GM19328 (cell line): Measurements from ENCODE around the gene DDX42.
"Not testable (repeated sequence)": the region's sequence is repeated elsewhere in the genome, so short reads cannot be mapped to it uniquely, and the experiment has no call there.

Experiments
- ATAC-seq: cut with Tn5 transposase; IDR thresholded peaks from one replicate; pipeline ENCODE4 v1.9.1; 2021; ENCODE audit warnings: mild to moderate bottlenecking, moderate library complexity; ENCODE audit not compliant: unreplicated experiment

DDX42 gene

GRCh38 chr17:63837480-63837879 is 63.5 kb downstream of the DDX42 start:
- no peak for ATAC-seq

GRCh38 chr17:63837962-63838600 is 64.1 kb downstream of the DDX42 start:
- no peak for ATAC-seq

DNA sequence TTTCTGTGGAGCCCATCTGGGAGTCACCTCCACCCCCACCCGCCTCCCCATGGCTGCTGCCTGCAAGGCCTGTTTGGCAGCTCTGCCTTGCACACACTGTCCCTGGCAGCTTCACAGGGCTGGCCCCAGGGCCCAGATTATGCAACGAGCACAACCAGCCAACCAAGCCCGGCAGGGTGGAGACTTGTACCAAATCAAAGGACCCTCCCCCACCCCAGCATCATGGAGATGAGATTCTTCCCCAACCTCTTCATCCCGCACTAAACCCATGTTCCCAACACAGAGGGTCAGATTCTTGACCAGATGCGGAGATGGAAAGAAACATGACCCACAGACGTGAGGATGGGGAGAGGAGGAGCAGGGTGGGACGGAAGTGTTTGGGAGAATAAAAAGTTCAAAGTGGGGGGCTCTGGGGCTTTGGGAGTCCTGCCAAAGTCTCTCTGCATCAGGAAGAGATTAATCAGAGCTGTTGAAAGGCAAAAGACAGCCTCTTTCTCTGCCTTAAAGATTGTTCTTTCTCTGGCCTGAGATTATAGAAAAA is 64.7 kb downstream of the DDX42 start:
- ATAC-seq: no peak

DNA sequence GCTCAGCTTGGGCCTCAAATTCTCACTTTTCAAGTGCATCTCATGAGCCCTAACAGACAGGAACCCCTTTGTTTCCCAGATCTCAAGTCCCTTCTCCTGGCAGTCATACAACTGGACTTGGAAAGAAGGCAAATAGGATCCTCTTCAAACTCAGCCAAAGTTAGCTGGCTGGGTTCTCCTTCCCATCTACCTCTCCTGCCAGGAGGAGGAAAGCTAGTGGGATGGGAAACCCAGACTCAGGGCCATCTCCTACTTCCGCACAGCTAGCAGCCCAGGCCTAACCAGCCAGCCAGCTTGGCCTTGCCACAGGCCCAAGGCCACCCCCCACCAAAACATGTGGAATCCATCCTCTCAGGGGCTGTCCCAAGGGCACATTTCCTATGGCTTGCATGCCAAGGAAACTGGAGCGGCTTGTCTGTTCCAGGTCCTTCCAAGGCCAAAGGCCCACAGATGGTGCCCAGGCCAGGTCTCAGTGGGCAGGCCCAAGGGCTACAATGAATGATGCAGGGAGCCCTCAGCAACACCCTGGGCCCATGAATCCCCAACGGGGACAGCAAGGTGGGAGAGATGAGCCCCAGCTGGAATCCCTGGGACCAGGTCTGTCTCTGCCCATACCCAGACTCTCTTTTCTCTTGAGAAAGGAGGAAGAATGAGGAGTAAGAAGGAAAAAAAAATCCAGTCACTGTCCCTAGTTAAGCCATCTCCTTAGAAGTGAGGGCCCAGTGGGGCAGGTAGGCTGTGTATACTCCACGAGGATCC is 66.8 kb downstream of the DDX42 start:
- ATAC-seq: no peak

- ATAC-seq: no peak
These were observed 67.6 kb downstream of the DDX42 start for GRCh38 chr17:63841350-63842172.

DNA sequence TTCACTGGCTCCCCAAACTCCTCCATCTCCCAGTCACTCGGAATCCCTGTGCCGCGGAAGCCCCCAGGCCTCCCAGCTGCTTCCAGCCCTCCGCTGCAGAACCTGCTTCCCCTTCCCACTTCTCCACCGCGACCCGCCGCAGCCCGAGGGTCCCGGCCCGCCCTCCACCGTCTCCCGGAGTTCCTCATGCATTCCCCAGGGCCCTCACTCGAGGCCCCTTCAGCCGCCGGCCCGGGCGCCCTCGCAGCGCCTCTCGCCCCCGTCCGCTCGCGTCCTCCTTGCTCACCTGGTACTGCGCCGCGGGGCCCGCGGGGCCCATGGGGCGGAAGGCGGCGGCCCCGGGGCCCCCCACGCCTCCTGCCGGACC is 68.2 kb downstream of the DDX42 start:
- peak; percentile 25 for ATAC-seq

DNA sequence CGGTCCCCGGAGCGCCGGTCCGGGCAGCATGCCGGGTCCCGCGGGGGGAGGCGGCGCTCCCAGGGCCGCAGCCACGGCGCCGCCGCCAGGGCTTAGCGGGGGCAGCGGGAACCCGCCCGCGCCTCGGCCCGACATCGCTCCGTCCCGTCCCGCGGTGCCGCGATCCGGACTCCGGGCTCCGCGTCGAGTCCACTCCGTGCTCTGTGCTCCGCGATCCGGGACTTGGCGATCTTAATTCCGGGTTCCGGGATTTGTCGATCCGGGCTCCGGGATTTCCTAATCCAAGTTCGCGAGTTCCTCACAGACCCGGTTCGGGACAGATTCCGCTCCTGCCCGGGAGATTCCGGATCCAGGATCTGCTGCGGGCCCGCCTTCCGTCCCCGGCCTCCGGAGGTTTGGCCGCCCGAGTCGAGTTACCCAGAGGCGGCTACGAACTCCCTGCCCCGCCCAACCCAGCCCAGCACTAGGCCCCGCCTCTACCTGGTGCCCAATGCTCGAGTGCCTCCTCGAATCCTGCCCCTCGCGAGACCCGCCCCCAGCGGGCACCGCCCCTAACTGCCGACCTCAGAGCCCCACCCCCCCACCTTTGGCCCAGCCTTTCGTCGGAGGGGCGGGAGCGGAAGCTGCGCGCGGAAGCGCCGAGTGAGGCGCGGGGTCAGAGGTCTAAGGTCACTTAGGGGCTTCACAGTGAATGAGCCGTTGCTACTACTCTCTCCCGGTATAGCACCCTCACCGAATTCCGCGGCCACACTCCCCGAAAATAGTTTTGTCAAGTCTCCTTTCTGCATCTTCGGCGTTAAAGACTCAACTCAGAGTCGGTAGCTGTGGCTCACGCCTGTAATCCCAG is 68.8 kb downstream of the DDX42 start, which contains the start of gene SMARCD2:
Gene SMARCD2, minus strand, starts transcription at position 146 of the 847 bp plus-strand sequence. Its CDS starts 11 bp downstream, at position 135.
- ATAC-seq: peak; percentile 73

DNA sequence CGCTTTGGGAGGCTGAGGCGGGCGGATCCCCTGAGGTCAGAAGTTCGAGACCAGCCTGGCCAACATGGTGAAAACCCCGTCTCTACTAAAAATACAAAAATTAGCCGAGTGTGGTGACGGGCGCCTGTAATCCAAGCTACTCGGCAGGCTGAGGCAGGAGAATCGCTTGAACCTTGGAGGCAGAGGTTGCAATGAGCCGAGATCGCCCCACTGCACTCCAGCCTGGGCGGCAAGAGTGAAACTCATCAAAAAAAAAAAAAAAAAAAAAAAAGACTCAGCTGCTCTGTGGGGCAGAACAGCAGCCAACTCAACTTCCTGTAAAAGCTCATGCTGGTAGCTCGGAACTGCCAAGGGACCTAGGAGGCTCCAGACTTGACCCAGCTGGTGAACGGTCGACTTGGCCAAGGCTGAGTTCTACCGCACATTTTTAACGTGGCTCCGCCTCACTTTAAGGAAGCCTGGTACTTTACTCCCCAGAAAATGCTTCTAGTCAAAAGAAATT is 69.5 kb downstream of the DDX42 start:
- ATAC-seq: not testable (repeated sequence)

DNA sequence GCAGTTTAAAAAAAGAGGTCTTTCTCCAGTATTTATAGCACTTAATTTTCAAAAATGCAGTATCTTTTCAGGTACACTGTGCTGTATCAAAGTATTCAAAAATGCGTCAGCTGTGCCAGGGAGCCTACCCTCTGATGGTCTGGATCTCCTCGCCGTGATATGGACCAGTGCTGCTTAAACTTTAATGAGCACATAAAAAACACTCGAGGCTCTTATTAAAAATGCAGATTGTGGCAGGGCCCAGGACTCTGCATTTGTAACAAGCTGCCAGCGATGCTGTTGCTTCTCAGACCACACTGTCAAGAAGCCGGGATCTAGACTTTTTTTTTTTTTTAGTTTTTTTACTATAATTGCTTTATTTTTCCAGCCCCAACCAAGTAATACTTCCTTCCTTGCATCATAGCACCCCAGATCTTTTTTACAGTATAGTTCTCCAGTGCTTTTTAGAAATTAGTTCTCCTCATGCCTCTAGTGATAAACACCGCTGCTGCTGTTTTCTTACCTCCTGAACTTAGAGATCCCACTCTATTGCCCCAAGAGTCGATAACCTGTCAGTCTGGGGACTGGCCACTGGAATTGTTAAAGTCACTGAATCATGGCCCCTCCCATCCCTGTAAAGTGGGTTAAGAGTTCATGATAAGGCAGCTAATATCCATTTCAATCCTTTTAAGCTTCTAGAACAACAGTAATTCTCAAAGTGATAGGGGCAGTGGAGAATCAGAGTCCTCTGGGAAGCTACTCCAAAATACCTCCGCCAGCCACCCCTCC is 70.1 kb downstream of the DDX42 start:
- no peak for ATAC-seq

GRCh38 chr17:63845509-63845908 is 71.5 kb downstream of the DDX42 start:
- no peak for ATAC-seq

DNA sequence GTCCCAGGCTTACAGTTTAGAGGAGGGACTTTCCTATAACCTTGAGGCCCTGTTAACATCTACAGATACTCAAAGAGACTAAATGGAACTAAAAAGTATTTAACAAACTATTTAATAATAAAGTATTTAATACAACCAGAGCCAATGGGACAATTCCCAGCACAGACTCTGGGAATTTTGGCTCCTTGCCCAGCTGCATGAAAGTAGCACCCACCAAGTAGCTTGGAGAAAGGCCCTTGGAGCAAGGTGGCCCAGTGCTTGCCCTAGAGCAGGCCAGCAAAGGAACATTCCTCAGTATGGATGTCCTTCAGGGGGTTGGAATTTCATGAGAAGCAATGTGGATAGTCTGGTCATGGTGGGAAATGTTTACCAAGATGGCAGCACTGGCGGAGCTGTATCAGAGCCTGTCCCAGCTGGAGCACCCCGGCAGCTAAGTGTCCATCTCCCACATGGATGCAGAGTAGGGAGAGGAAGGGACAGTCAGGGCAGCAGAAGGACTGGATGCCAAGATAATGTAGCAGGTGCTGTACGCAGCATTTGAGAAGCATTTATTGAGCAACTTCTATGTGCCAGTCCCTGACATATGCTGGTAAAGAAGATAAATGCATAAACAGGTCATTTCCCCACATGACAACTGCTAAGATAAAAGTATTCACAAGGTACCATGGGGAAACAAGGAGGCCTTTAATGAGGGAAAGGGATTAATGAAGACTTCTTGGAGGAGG is 73.7 kb downstream of the DDX42 start:
- ATAC-seq: no peak

GRCh38 chr17:63848834-63849689 is 75.1 kb downstream of the DDX42 start:
- ATAC-seq: peak; percentile 63

DNA sequence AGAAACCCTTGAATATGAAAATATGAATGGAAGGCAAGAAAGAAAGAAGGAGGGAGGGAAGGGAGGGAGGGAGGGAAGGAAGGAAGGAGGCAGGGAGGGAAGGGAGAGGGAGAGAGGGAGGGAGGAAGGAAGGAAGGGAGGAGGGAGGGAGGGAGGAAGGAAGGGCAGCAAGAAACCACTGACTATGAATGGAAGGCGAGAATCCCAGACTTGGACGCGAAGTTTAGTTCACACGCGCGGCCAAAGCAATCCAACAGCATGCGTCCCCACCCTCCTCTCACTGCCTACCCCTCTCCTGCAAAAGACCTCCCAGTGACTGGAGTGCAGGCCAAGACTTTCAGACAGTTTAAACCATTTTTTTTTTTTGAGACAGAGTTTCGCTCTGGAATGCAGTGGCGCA is 76.4 kb downstream of the DDX42 start:
- ATAC-seq: no peak

DNA sequence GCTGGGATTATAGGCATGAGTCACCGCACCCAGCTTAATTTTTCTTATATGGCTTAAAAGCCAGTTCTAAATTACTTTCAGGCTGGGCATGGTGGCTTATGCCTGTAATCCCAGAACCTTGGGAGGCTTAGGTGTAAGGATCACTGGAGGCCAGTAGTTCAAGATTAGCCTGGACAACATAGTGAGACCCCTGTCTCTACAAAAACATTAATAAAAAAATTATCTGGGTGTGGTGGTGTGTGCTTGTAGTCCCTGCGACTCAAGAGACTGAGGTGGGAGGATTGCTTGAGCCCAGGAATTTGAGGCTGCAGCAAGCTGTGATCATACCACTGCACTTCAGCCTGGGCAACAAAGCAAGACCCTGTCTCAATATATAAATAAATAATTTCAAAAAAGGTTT is 79.3 kb downstream of the DDX42 start:
- ATAC-seq: no peak

DNA sequence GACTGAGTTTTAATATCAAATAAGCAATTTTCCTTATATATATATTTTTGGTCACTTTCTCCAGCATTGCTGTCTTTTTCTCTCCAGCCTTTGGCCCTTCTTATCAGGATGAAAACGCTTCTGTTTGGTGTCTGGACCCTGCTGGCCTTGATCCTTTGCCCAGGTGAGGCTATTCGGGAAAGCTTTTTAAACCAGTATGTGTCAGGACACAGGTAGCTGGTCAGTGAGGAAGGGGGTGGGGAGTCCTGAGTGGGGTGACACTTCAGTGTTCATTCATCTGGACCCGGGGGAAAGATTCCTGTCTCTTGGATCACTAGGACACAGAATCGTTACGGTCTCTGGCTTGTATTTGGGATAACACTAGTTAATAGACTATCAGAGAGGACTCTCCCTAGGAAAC is 80.7 kb downstream of the DDX42 start:
- ATAC-seq: no peak

GRCh38 chr17:63855185-63855584 is 81.2 kb downstream of the DDX42 start:
- no peak for ATAC-seq

- ATAC-seq: not testable (repeated sequence)
These were observed 82.5 kb downstream of the DDX42 start for GRCh38 chr17:63856425-63856824.

DNA sequence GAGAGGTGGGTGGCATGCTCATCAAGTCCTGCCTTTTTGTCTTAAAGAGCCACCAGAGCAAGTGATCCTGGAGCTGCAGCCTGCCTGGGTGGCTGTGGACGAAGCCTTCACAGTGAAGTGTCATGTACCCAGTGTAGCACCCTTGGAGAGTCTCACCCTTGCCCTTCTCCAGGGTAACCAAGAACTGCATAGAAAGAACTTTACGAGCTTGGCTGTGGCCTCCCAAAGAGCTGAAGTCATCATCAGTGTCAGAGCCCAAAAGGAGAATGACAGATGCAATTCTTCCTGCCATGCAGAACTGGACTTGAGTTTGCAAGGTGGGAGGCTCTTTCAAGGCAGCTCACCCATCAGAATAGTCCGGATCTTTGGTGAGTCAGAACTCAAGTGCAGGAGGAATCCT is 85.3 kb downstream of the DDX42 start:
- no peak for ATAC-seq
